K562 (cell line): ENCODE measurements around the gene SYT8. TPM values are rescaled to one million over a fixed set of nuclear protein-coding genes. Genes with fewer than 3 reads are reported as not detected.

Source experiments
- ATAC-seq: fragments of 200-7000 bp; cut with Tn5 transposase; 3 replicates; pipeline ENCODE4 v1.9.1; 2020; ENCODE audit warnings: moderate library complexity
- BruUV-seq: library from RNA; stranded (reverse); fragments of 400-500 nt; replicated peaks from 2 replicates; lab custom pipeline; 2021; lab: Mats Ljungman, UMichigan
- CTCF ChIA-PET: fragments of 300-600 bp; formaldehyde crosslinking; extraction: SDS; loops from one replicate; lab custom pipeline; 2021; ENCODE audit warnings: low intra/inter-chr PET ratio; lab: Yijun Ruan, JAX
- POLR2A ChIA-PET: fragments of 300-600, 350-650 bp; sonication (Branson Sonifier 250); formaldehyde crosslinking; extraction: SDS; loops from one replicate; lab custom pipeline; 2021; ENCODE audit warnings: antibody characterized with exemption, inconsistent platforms; lab: Yijun Ruan, JAX
- DNase-seq, 4 experiments: peaks; one replicate each; pipeline versions ENCODE4 v3.0.0 to v3.0.0-alpha.2; 2011 to 2018; ENCODE audit warnings: low spot score in 3 of 4, mixed read lengths in 3 of 4; ENCODE audit errors: extremely low read depth in 1 of 4
- FAIRE-seq: peaks from 2 replicates; lab custom pipeline; 2011; peaks lifted over from hg19 to GRCh38; lab: Jason Lieb, UNC
- H2AFZ ChIP-seq: 2 replicates; pipeline ENCODE4 v1.6.0; 2011; ENCODE audit warnings: low read depth, low read length, control low read depth, inconsistent platforms
- H3K27ac ChIP-seq: fragments of 200-600 bp; 3 replicates; pipeline ENCODE4 v1.8.0; 2011; ENCODE audit warnings: low read depth, mild to moderate bottlenecking, control low read depth, inconsistent platforms, low read length, moderate library complexity, mixed read lengths; ENCODE audit errors: extremely low read depth
- H3K27me3 ChIP-seq, 2 experiments: fragments of 300-600 bp in 1 of 2; 2 replicates in 1 of 2; 3 replicates in 1 of 2; pipeline versions ENCODE4 v1.6.0 to v1.8.0; 2011; ENCODE audit warnings: inconsistent platforms in 2 of 2, low read length in 2 of 2, mild to moderate bottlenecking in 1 of 2, mixed read lengths in 1 of 2, moderate library complexity in 1 of 2; ENCODE audit not compliant: control insufficient read depth in 2 of 2, insufficient read depth in 2 of 2
- H3K36me3 ChIP-seq: fragments of 300-600 bp; 3 replicates; pipeline ENCODE4 v1.8.0; 2011; ENCODE audit warnings: mild to moderate bottlenecking, low read length, inconsistent platforms; ENCODE audit not compliant: control insufficient read depth, insufficient read depth
- H3K4me1 ChIP-seq, 2 experiments: fragments of 200-600 bp in 1 of 2; replicated peaks in 1 of 2; 2 replicates in 1 of 2; 3 replicates in 1 of 2; pipeline versions ENCODE4 v1.5.1 to v1.8.0; 2011; ENCODE audit warnings: inconsistent platforms in 2 of 2, low read length in 2 of 2, mild to moderate bottlenecking in 1 of 2, mixed read lengths in 1 of 2, moderate library complexity in 1 of 2; ENCODE audit not compliant: control insufficient read depth in 2 of 2, insufficient read depth in 2 of 2
- H3K4me2 ChIP-seq: 2 replicates; pipeline ENCODE4 v1.6.1; 2011; ENCODE audit warnings: low read length, control low read depth, inconsistent platforms, mixed read lengths; ENCODE audit not compliant: insufficient read depth
- H3K4me3 ChIP-seq: fragments of 200-600 bp; sonication (generic), shearing (Covaris generic); 2 replicates; pipeline ENCODE4 v1.5.1; 2016; ENCODE audit warnings: control low read depth, inconsistent platforms
- H3K79me2 ChIP-seq: fragments of 200-600 bp; 3 replicates; pipeline ENCODE4 v1.8.0; 2011; ENCODE audit warnings: low read length, inconsistent platforms; ENCODE audit not compliant: control insufficient read depth, insufficient read depth
- H3K9ac ChIP-seq, 2 experiments: 2 replicates each; pipeline versions ENCODE4 v1.6.0 to v1.6.1; 2011; ENCODE audit warnings: low read depth in 2 of 2, low read length in 2 of 2, control low read depth in 1 of 2, inconsistent platforms in 1 of 2, mild to moderate bottlenecking in 1 of 2, mixed read lengths in 1 of 2; ENCODE audit not compliant: insufficient read depth in 1 of 2
- H3K9me1 ChIP-seq: one replicate; pipeline ENCODE4 v1.6.0; 2011; ENCODE audit warnings: inconsistent platforms, mild to moderate bottlenecking, low read length, moderate library complexity; ENCODE audit not compliant: control insufficient read depth, insufficient read depth
- H3K9me3 ChIP-seq: replicated peaks from 2 replicates; pipeline ENCODE4 v1.5.1; 2011; ENCODE audit warnings: low read depth, low read length, inconsistent platforms; ENCODE audit not compliant: control insufficient read depth, insufficient read depth
- H4K20me1 ChIP-seq: replicated peaks from 2 replicates; pipeline ENCODE4 v1.6.1; 2011; ENCODE audit warnings: low read length, inconsistent platforms, mixed read lengths; ENCODE audit not compliant: control insufficient read depth, insufficient read depth
- ARID1B ChIP-seq: fragments of 450-650 bp; IDR thresholded peaks from 2 replicates; pipeline ENCODE4 v1.6.1; 2016; ENCODE audit warnings: antibody characterized with exemption, mild to moderate bottlenecking, inconsistent platforms
- CBX8 ChIP-seq: fragments of 200-600 bp; sonication (generic); IDR thresholded peaks from 2 replicates; pipeline ENCODE4 v1.6.1; 2012; ENCODE audit warnings: borderline replicate concordance, mixed run types, low read depth, mild to moderate bottlenecking, moderate library complexity, mixed read lengths, low read length, control low read depth, inconsistent platforms; ENCODE audit not compliant: poor library complexity, severe bottlenecking; ENCODE audit errors: extremely low read depth
- CCNT2 ChIP-seq: IDR thresholded peaks from 2 replicates; pipeline ENCODE4 v1.6.1; 2011; ENCODE audit warnings: borderline replicate concordance, low read depth, mild to moderate bottlenecking, moderate library complexity, mixed read lengths, low read length; ENCODE audit not compliant: insufficient read length; ENCODE audit errors: extremely low read depth
- E2F6 ChIP-seq, 2 experiments: IDR thresholded peaks; 2 replicates each; pipeline ENCODE4 v1.6.1; 2011; ENCODE audit warnings: borderline replicate concordance in 1 of 2, control low read depth in 1 of 2, low read depth in 1 of 2, low read length in 1 of 2, mild to moderate bottlenecking in 1 of 2, mixed read lengths in 1 of 2, moderate library complexity in 1 of 2; ENCODE audit not compliant: insufficient read depth in 1 of 2, insufficient read length in 1 of 2, poor library complexity in 1 of 2, severe bottlenecking in 1 of 2; ENCODE audit errors: extremely low read depth in 1 of 2
- FOXJ2 ChIP-seq: fragments of 200-800 bp; sonication (Bioruptor generic); IDR thresholded peaks from 2 replicates; pipeline ENCODE4 v1.6.1; 2016; ENCODE audit warnings: missing genetic modification characterization, missing compliant biosample characterization
- GATAD2A ChIP-seq: fragments of 450-650 bp; IDR thresholded peaks from 2 replicates; pipeline ENCODE4 v1.6.1; 2017
- HNRNPL ChIP-seq: fragments of 200-400 bp; formaldehyde crosslinking; IDR thresholded peaks from 2 replicates; pipeline ENCODE4 v1.6.1; 2017; ENCODE audit warnings: low read depth, mild to moderate bottlenecking, low read length
- KDM5B ChIP-seq: fragments of 200-600 bp; sonication (generic); IDR thresholded peaks from 2 replicates; pipeline ENCODE4 v1.6.1; 2012; ENCODE audit warnings: low read depth, mild to moderate bottlenecking, moderate library complexity, low read length, control low read depth, inconsistent platforms; ENCODE audit not compliant: insufficient replicate concordance
- MCM7 ChIP-seq, 2 experiments: fragments of 450-650 bp; IDR thresholded peaks; 2 replicates each; pipeline ENCODE4 v1.6.1; 2016 to 2018
- MTA3 ChIP-seq: fragments of 450-650 bp; formaldehyde crosslinking; IDR thresholded peaks from 2 replicates; pipeline ENCODE4 v1.6.1; 2017; ENCODE audit warnings: mild to moderate bottlenecking, borderline replicate concordance
- MYNN ChIP-seq, 2 experiments: sonication (generic); formaldehyde crosslinking in 1 of 2; IDR thresholded peaks; 2 replicates each; pipeline versions ENCODE4 v1.5.0 to v1.6.1; 2016 to 2020; ENCODE audit warnings: antibody characterized with exemption in 1 of 2, missing genetic modification reagents in 1 of 2
- NFIC ChIP-seq: fragments of 450-650 bp; IDR thresholded peaks from 2 replicates; pipeline ENCODE4 v1.6.1; 2017; ENCODE audit warnings: mild to moderate bottlenecking, inconsistent platforms
- NR1H2 ChIP-seq: sonication (generic); formaldehyde crosslinking; IDR thresholded peaks from 2 replicates; pipeline ENCODE4 v1.4.0; 2020; ENCODE audit warnings: mild to moderate bottlenecking, missing genetic modification reagents
- RFX7 ChIP-seq: fragments of 250-450 bp; sonication (Bioruptor Pico); IDR thresholded peaks from 2 replicates; pipeline ENCODE4 v1.5.1; 2021; ENCODE audit warnings: mild to moderate bottlenecking
- SMARCE1 ChIP-seq: fragments of 450-650 bp; IDR thresholded peaks from 2 replicates; pipeline ENCODE4 v1.7.1; 2016; ENCODE audit warnings: mild to moderate bottlenecking
- VEZF1 ChIP-seq: fragments of 200-800 bp; sonication (Bioruptor generic); IDR thresholded peaks from 2 replicates; pipeline ENCODE4 v1.6.1; 2017; ENCODE audit warnings: missing genetic modification characterization, missing compliant biosample characterization
- ZBTB17 ChIP-seq: fragments of 450-650 bp; formaldehyde crosslinking; IDR thresholded peaks from 2 replicates; pipeline ENCODE4 v1.4.0; 2020; ENCODE audit warnings: mild to moderate bottlenecking
- ZNF511 ChIP-seq: sonication (generic); formaldehyde crosslinking; IDR thresholded peaks from 2 replicates; pipeline ENCODE4 v1.8.0; 2022; ENCODE audit warnings: mild to moderate bottlenecking, missing genetic modification reagents
- WGBS: fragments of 100-300 bp; shearing (Covaris generic); methylation state at CpG from one replicate; pipeline ENCODE4 v1.1.6; 2016; ENCODE audit warnings: low coverage, mixed read lengths; ENCODE audit not compliant: insufficient coverage; ENCODE audit errors: missing lambda C conversion rate; 5-methylcytosine and 5-hydroxymethylcytosine counted together
- in situ Hi-C: fragments of 300-500 bp; cut with MboI; formaldehyde crosslinking; loops from 4 replicates; pipeline ENCODE4 v1.15.0; 2018; ENCODE audit warnings: inconsistent platforms, mixed read lengths
- intact Hi-C: fragments of 100-400 bp; cut with micrococcal nuclease; formaldehyde crosslinking; loops from 2 replicates; pipeline ENCODE4 v1.14.2; 2022
- polyA plus RNA-seq, 8 experiments: library from polyadenylated mRNA; depleted of rRNA in 4 of 8; stranded (reverse) in 5 of 8; unstranded in 3 of 8; fragments of >200 nt; fragmentation: Nextera tagmentation in 2 of 8; fragmentation: Illumina TruSeq in 1 of 8; extraction: Ambion mirVana in 2 of 8; extraction: Trizol in 1 of 8; gene quantifications; 2 replicates each; pipeline versions ENCODE4 v1.2.1 to v1.2.3, GENCODE V29; 2011 to 2014; ENCODE audit warnings: inconsistent platforms in 1 of 8, missing spikeins in 1 of 8
- total RNA-seq, 7 experiments: library from RNA; depleted of rRNA in 6 of 7; stranded (reverse); fragments of >200 nt in 6 of 7; fragmentation: Illumina TruSeq in 2 of 7; extraction: Trizol in 2 of 7; gene quantifications; 2 replicates each; pipeline versions ENCODE4 v1.2.1 to v1.2.3, GENCODE V29; 2011 to 2021; ENCODE audit warnings: low replicate concordance in 1 of 7

Gene SYT8
- total and polyA plus RNA-seq, 9 of the 15 experiments (the other 6 are each of a cell fraction or from before 2014, with no cell fraction given): not detected

GRCh38 chr11:1863352-1864216 is 28.8 kb downstream of the SYT8 start:
- H3K36me3 ChIP-seq: no peaks in the 10 kb centered on the region
- peak overlapping the region in 1 of 2 experiments; percentile 52; a peak in 1 of 4 replicates for H3K9ac ChIP-seq
- ChIA-PET POLR2A (interaction anchor here (1.6 kb wide), 1 partner anchor 10 kb away, joined by 3 read pairs; no protein-coding TSS in a partner anchor), CTCF (interaction anchor here (0.6 kb wide), 1 partner anchor 54 kb away, joined by 5 read pairs; no protein-coding TSS in a partner anchor)
- no peaks in the 10 kb centered on the region for H3K9me3 ChIP-seq
- DNase-seq (peak; percentile 33 to 66 (median 59)), ATAC-seq (peak; percentile 74), FAIRE-seq (no peak)
- H3K9me1 ChIP-seq: no peaks in the 10 kb centered on the region
- H4K20me1 ChIP-seq: 0 out of 2 replicates have a peak, but pooled peaks cover 2% of the 10 kb centered on the region
- under 1% methylated on average over 18 of the region's 27 CpGs for WGBS
- no peak overlapping the region for H3K4me3 ChIP-seq
- H2AFZ ChIP-seq: no peak overlapping the region
- in situ Hi-C loops: no loop called here
- H3K4me2 ChIP-seq: no peak overlapping the region
- BruUV-seq: no TSS peak
- H3K27ac ChIP-seq: no peak overlapping the region
- H3K27me3 ChIP-seq: peaks cover 10 to 50% of the 10 kb centered on the region in 2 experiments; a peak in 4 of 5 replicates
- no peaks in the 10 kb centered on the region for H3K79me2 ChIP-seq
- intact Hi-C loops: no loop called here
- H3K4me1 ChIP-seq: peaks cover 0 to 17% of the 10 kb centered on the region in 2 experiments; a peak in 2 of 5 replicates
- TF ChIP-seq ZBTB17 (no peak), MCM7 (IDR thresholded peaks at IDR 0.05) (no peak), ARID1B (peak; percentile 77), MTA3 (no peak), SMARCE1 (peak; percentile 78; the same call in 1 of the 2 replicates), MYNN (IDR thresholded peaks at IDR 0.05) (peak; percentile 66; the same call in 1 of the 2 replicates), MYNN (CRISPR knock-in tag; IDR thresholded peaks at IDR 0.05) (no peak), FOXJ2 (tag) (no peak), CCNT2 (no peak), NR1H2 (no peak), E2F6 (IDR thresholded peaks at IDR 0.05; ENCODE audit: borderline replicate concordance in 1 of 2, extremely low read depth in 1 of 2, insufficient read depth in 1 of 2, insufficient read length in 1 of 2, low read depth in 1 of 2, low read length in 1 of 2, poor library complexity in 1 of 2, severe bottlenecking in 1 of 2) (peak in 1 of 2 experiments; percentile 24), VEZF1 (CRISPR knock-in tag) (peak; percentile 77), HNRNPL (peak; percentile 78; the same call in 1 of the 2 replicates), KDM5B (no peak), CBX8 (no peak), NFIC (peak; percentile 73), RFX7 (CRISPR knock-in tag) (no peak), ZNF511 (no peak), GATAD2A (0 out of 2 replicates have a peak, but pooled peaks have one; percentile 39)
